ENCODE data around the gene KATNIP. TPM values are rescaled to one million over a fixed set of nuclear protein-coding genes. Genes with fewer than 3 reads are reported as not detected.

KATNIP gene
- 8.2 and 8.3 TPM in 2 replicates for total RNA-seq (2014; rRNA removed; shearing (Covaris generic))

- peak within 1 kb of the TSS; percentile 89 for H3K4me3 ChIP-seq (ENCODE audit: insufficient read depth, low read depth, low read length)
- no peaks in the 10 kb centered on the region for H3K27me3 ChIP-seq (ENCODE audit: control insufficient read depth, insufficient read depth, low read length)
- peak; percentile 100 for DNase-seq
- H3K36me3 ChIP-seq (replicated peaks; ENCODE audit: control insufficient read depth, insufficient read depth, low read length) = peaks cover 5% of the 10 kb centered on the region
These were observed at the start of gene KATNIP, which contains the start of gene GTF3C1 for GRCh38 chr16:27549746-27550581. KATNIP (plus strand) TSS chr16:27550144; CDS start chr16:27550171, 27 bp downstream. GTF3C1 (minus strand) TSS chr16:27549913; CDS start chr16:27549890, 23 bp downstream.

- Histone ChIP-seq H3K4me3 (ENCODE audit: insufficient read depth, low read depth, low read length) (no peak overlapping the region), H3K36me3 (replicated peaks; ENCODE audit: control insufficient read depth, insufficient read depth, low read length) (peaks cover 62% of the 10 kb centered on the region), H3K27me3 (ENCODE audit: control insufficient read depth, insufficient read depth, low read length) (no peaks in the 10 kb centered on the region)
- no peak for DNase-seq
These were observed 49.1 kb upstream of the KATNIP start for GRCh38 chr16:27500801-27501200.

GRCh38 chr16:27503662-27504061 is 46.3 kb upstream of the KATNIP start:
- Histone ChIP-seq H3K27me3 (ENCODE audit: control insufficient read depth, insufficient read depth, low read length) (no peaks in the 10 kb centered on the region), H3K4me3 (ENCODE audit: insufficient read depth, low read depth, low read length) (no peak overlapping the region), H3K36me3 (replicated peaks; ENCODE audit: control insufficient read depth, insufficient read depth, low read length) (peaks cover 66% of the 10 kb centered on the region)
- no peak for DNase-seq

GRCh38 chr16:27505297-27506236 is 44.4 kb upstream of the KATNIP start:
- H3K4me3 ChIP-seq (ENCODE audit: insufficient read depth, low read depth, low read length) = no peak overlapping the region
- no peak for DNase-seq
- H3K27me3 ChIP-seq (ENCODE audit: control insufficient read depth, insufficient read depth, low read length) = no peaks in the 10 kb centered on the region
- H3K36me3 ChIP-seq (replicated peaks; ENCODE audit: control insufficient read depth, insufficient read depth, low read length) = peaks cover 65% of the 10 kb centered on the region

- H3K36me3 ChIP-seq (replicated peaks; ENCODE audit: control insufficient read depth, insufficient read depth, low read length) = peaks cover 61% of the 10 kb centered on the region
- DNase-seq = no peak
- no peak overlapping the region for H3K4me3 ChIP-seq (ENCODE audit: insufficient read depth, low read depth, low read length)
- no peaks in the 10 kb centered on the region for H3K27me3 ChIP-seq (ENCODE audit: control insufficient read depth, insufficient read depth, low read length)
These were observed 43.2 kb upstream of the KATNIP start for GRCh38 chr16:27506771-27507170.

- Histone ChIP-seq H3K4me3 (ENCODE audit: insufficient read depth, low read depth, low read length) (no peak overlapping the region), H3K27me3 (ENCODE audit: control insufficient read depth, insufficient read depth, low read length) (no peaks in the 10 kb centered on the region), H3K36me3 (replicated peaks; ENCODE audit: control insufficient read depth, insufficient read depth, low read length) (peaks cover 45% of the 10 kb centered on the region)
- DNase-seq = no peak
These were observed 41.5 kb upstream of the KATNIP start for GRCh38 chr16:27508476-27508875.

- no peak for DNase-seq
- Histone ChIP-seq H3K27me3 (ENCODE audit: control insufficient read depth, insufficient read depth, low read length) (no peaks in the 10 kb centered on the region), H3K36me3 (replicated peaks; ENCODE audit: control insufficient read depth, insufficient read depth, low read length) (peaks cover 27% of the 10 kb centered on the region), H3K4me3 (ENCODE audit: insufficient read depth, low read depth, low read length) (no peak overlapping the region)
These were observed 38.1 kb upstream of the KATNIP start for GRCh38 chr16:27511657-27512448.

- DNase-seq = no peak
- Histone ChIP-seq H3K36me3 (replicated peaks; ENCODE audit: control insufficient read depth, insufficient read depth, low read length) (peaks cover 18% of the 10 kb centered on the region), H3K4me3 (ENCODE audit: insufficient read depth, low read depth, low read length) (no peak overlapping the region), H3K27me3 (ENCODE audit: control insufficient read depth, insufficient read depth, low read length) (no peaks in the 10 kb centered on the region)
These were observed 35.1 kb upstream of the KATNIP start for GRCh38 chr16:27514806-27515205.

- peak; percentile 90 for DNase-seq
- H3K4me3 ChIP-seq (ENCODE audit: insufficient read depth, low read depth, low read length) = no peak overlapping the region
- peaks cover 15% of the 10 kb centered on the region for H3K36me3 ChIP-seq (replicated peaks; ENCODE audit: control insufficient read depth, insufficient read depth, low read length)
- H3K27me3 ChIP-seq (ENCODE audit: control insufficient read depth, insufficient read depth, low read length) = no peaks in the 10 kb centered on the region
These were observed 34.0 kb upstream of the KATNIP start for GRCh38 chr16:27515874-27516353.

GRCh38 chr16:27516365-27516764 is 33.6 kb upstream of the KATNIP start:
- no peak for DNase-seq
- Histone ChIP-seq H3K36me3 (replicated peaks; ENCODE audit: control insufficient read depth, insufficient read depth, low read length) (peaks cover 12% of the 10 kb centered on the region), H3K27me3 (ENCODE audit: control insufficient read depth, insufficient read depth, low read length) (no peaks in the 10 kb centered on the region), H3K4me3 (ENCODE audit: insufficient read depth, low read depth, low read length) (no peak overlapping the region)

- no peaks in the 10 kb centered on the region for H3K27me3 ChIP-seq (ENCODE audit: control insufficient read depth, insufficient read depth, low read length)
- H3K36me3 ChIP-seq (replicated peaks; ENCODE audit: control insufficient read depth, insufficient read depth, low read length) = peaks cover 9% of the 10 kb centered on the region
- no peak overlapping the region for H3K4me3 ChIP-seq (ENCODE audit: insufficient read depth, low read depth, low read length)
- DNase-seq = no peak
These were observed 32.3 kb upstream of the KATNIP start for GRCh38 chr16:27517664-27518063.

GRCh38 chr16:27518226-27518625 is 31.7 kb upstream of the KATNIP start:
- Histone ChIP-seq H3K4me3 (ENCODE audit: insufficient read depth, low read depth, low read length) (no peak overlapping the region), H3K27me3 (ENCODE audit: control insufficient read depth, insufficient read depth, low read length) (no peaks in the 10 kb centered on the region), H3K36me3 (replicated peaks; ENCODE audit: control insufficient read depth, insufficient read depth, low read length) (peaks cover 9% of the 10 kb centered on the region)
- no peak for DNase-seq

GRCh38 chr16:27520982-27521673 is 28.8 kb upstream of the KATNIP start:
- DNase-seq = no peak
- H3K4me3 ChIP-seq (ENCODE audit: insufficient read depth, low read depth, low read length) = no peak overlapping the region
- H3K36me3 ChIP-seq (replicated peaks; ENCODE audit: control insufficient read depth, insufficient read depth, low read length) = peaks cover 12% of the 10 kb centered on the region
- no peaks in the 10 kb centered on the region for H3K27me3 ChIP-seq (ENCODE audit: control insufficient read depth, insufficient read depth, low read length)

Measured in H7 (cell line).